Ammon's horn (tissue), 1 donor: ENCODE data around the gene CALU.

Experiments used
- DNase-seq: peaks from one replicate; pipeline ENCODE4 v3.0.0-alpha.2; 2016; ENCODE audit warnings: low spot score

The CALU gene

DNA sequence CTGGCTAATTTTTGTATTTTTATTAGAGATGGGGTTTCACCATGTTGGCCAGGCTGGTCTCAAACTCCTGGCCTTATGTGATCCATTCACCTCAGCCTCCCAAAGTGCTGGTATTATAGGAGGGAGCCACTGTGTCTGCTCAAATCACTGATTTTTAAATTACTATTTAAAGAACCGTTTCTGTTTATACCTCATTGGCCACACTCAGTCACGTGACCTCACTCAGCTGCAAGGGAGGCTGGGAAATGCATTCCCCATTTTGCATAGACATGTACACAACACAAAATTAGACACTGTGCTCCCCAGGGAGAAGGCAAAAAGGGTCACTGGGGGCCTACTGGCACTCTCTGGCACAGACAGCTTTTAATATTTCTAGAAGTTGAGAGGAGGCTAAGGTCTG, 13.6 kb upstream of the CALU start:
- no peak for DNase-seq

- DNase-seq = peak; percentile 37
Observed at GRCh38 chr7:128726059-128726736, 13.0 kb upstream of the CALU start.

DNA sequence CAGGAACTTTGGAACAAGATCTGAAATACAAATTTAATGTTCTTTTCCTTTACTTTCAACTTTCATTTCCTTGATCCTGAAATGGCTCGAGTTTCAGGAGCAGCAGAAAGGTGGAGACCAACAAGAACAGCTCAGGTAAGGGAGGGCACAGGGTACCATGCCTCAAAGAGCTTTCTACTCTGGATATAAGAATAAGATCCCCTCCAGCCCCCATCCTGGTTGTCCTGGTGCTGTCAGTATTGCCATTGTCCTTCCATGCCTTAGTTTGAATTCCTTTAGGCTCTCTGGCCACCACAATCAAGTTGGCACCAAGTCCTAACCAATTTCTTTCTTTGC, 12.5 kb upstream of the CALU start:
- DNase-seq = no peak

- no peak for DNase-seq
Observed at GRCh38 chr7:128727239-128727638, 11.9 kb upstream of the CALU start.

GRCh38 chr7:128728598-128728997, 10.6 kb upstream of the CALU start:
- DNase-seq = no peak

DNA sequence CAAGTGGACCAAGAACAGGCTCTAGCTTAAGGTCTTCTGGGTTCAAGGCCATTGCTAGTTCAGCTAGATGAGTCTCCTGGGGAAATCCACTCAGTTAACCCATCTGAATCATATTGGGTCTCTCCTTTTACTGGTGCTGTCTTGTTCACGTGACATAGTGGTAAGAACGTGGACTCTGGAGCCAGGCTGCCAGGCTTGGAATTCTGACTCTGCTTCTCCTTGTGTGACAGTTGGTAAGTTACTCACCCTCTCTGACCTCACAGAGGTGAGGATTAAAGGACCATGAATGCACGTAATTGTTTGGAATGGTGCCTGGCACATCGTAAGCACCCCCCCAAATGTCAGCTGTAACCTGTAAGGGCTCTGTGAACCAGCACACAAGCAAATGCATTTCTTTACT, 9.7 kb upstream of the CALU start:
- DNase-seq = no peak

DNA sequence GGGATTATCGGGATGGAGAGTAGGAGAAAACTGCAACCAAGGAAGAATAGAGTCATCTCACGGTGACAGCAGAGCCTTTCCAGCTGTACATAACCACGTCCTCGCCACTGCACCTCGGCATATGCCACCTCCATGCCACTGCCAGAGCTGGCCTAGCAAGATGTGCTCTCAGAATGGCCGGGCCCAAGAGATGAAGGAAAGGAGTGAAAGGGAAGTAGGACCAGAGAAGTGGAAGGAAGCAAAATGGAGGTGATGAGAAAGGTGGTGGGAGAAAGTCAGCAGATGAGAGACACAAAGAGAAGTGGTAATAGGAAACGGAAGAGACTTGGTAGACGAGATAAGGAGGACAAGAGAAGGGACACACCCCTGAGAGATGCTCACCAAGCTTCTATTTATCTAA, 8.0 kb upstream of the CALU start:
- DNase-seq = no peak

- DNase-seq = no peak
Observed at GRCh38 chr7:128732521-128733277, 6.5 kb upstream of the CALU start.

DNA sequence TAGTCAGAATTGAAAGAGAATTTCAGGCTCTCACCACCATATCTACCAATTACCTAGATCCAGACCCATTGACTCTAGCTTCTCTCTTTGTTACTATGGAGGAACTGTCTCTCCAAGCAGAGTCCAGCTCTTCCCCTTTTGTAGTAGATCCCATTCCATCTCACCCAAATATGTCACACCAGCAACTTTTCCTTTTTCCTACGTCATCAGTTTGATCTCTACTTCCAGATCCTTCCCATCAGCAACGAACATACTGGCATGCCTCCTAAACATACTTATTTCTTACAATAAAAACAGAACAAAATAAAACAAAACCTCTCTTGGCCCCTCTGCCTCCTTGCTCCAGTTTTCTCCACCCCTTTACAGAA, 5.9 kb upstream of the CALU start:
- no peak for DNase-seq

DNA sequence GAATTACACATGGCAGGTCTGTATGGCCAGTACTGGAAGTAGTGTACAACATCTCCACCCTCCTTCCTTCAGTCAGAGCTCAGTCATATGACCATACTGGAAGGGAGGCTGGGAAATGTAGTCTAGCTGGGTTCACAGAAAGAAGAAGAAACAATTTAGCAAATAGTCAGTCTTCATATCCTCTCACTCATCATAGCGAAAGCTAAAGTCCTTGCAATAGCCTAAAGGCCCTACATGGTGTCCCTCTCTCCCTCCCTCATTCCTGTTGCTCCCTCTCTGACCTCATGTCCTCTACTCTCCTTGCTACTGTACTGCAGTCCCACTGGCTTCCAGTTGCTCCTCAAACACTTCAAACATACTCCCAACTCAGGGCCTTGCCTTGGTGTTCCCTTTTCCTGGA, 4.3 kb upstream of the CALU start:
- no peak for DNase-seq

- no peak for DNase-seq
Observed at GRCh38 chr7:128735436-128735835, 3.7 kb upstream of the CALU start.

GRCh38 chr7:128737441-128737840, 1.7 kb upstream of the CALU start:
- DNase-seq = no peak

- DNase-seq = no peak
Observed at GRCh38 chr7:128737867-128738385, 1.2 kb upstream of the CALU start.

GRCh38 chr7:128738570-128739047, 550 bp upstream of the CALU start:
- no peak for DNase-seq

DNA sequence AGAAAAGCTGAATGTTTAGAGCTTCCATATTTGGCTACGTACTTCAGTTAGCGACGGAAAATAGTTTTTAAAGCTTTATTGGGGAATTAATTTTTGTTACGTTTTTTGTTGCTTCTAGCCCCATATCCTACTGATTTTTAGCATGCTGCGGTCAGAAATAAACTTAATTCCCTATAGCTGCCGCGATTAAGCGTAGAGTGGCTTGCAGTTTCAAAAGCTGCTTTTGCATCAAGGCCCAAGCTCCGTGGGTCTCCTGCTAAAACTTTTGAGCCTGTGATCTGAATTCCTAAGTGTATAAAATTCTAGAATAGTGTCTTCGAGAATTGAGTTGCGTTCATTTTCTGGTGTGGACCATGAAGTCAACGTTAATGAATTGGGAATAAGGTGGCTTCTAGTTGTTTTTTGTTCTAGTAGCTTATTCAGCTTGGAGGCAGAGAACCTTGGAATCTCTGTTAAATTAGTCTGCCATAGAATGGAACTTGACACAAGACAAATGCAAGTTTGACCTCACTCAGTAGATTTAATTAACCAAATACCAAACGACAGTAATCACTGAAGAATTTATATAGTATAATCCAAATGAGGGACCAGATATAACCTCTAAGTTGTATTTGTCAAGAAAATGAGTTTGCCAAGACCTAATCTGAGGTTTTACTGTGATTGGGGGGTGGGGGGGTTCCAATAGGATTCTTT, 977 bp downstream of the CALU start:
- DNase-seq = no peak

- DNase-seq = no peak
Observed at GRCh38 chr7:128740996-128741395, 1.8 kb downstream of the CALU start.

DNA sequence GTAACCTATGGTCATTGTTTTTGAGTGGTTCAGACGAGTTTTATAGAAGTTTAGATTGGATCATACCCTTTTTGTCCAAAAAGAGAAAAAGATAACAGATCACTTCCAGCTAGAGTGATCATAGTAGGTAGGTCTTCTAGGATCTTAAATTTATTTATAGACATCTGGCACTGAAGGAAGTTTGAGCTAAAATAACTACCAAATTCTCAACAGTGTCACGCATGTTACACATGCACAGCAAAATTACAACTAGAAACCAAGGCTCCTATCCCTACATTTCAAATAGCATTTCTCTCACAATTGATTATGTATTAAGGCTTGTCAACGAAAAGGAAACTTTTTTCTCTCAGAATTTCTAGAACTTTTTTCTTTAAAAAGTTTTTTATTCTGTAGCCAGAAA, 2.3 kb downstream of the CALU start:
- no peak for DNase-seq

DNA sequence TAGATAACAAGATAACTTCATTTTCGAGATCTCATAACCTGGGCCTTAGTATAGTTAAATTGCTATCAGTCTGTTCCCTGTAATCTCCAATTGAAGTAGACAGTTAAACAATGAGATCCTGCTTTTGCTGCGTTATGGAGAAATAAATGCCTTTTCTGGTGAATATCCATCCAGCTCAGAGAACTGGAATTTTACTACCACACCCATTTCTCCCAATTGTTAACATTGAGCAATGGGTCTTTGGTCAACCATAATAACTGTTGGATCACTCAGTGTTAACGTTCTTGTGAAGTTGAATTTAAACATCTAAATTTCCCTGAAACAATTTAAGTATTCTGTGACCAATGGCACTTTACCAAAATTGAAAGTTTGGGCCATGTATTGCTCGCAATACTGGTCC, 3.0 kb downstream of the CALU start:
- no peak for DNase-seq

DNA sequence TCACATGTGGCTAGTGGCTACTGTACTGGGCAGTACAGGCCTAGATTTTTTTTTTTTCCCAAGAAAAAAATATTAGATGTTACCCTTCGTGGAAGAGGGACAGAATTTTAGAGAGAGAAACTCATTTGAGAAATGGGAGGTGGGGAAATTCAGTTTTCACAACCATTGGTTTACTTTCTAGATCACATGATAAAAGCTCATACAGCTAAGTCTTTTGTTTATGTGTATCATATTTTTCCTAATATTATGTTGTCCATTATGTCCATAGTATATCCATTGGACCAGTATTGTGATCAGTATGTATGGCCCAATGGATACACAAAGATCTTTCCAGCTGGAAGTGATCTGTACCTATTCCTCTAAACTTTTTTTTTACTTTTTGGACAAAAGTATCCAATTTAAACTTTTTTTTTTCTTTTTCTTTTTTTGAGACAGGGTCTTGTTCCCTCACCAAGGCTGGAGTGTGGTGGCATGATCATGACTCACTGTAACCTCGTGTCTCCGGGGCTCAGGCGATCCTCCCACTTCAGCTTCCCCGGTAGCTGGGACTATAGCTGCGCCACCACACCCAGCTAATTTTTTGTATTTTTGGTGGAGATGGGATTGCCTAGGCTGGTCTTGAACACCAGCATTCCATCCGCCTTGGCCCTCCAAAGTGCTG, 4.1 kb downstream of the CALU start:
- DNase-seq = no peak

DNA sequence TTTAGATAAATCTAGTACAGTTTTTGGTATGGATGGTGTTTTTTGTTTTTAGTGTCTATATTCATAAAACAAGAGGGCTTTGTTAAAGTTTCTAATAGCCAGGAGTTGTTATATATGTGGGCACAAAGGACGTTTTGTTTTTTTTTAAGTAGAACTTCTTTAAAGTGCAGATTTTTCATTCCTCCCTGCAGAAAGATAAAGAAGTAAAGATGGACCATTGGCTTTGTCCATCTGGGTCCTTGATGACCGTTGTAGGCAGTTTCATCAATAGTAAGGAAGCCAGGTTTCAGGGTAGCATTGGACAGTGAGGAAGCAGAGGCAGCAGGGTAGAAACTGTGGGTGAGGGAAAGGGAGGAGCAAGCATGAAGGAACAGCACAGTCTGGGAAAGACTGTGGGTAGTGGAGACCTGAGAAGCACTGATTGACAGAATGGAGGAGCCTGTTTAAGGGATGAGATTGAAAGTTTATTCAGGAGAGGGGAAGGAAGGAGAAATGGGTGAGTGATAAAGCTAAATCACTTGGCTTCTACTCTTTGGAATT, 5.3 kb downstream of the CALU start:
- DNase-seq = no peak

DNA sequence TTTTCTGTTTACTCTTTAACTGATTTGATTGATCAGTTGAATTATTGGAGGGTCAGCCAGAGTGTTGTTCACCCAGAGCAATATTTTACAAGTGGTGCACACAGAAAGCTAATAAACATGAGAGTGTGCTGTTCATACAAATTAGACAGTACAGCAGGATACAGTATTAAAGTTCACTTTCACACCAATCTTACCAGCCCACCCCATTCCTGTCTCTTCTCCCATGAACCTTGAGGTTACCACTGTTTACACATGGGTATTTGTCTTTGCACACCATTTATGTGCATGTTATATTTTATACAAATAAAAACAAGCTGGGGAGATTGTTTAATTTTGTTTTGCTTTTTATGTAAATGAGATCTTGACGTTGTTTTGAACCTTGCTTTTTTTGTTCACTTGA, 6.5 kb downstream of the CALU start:
- DNase-seq = no peak
